GM19035 (cell line): ENCODE data around the gene WDR5.

Experiments used
- ATAC-seq: cut with Tn5 transposase; IDR thresholded peaks from one replicate; pipeline ENCODE4 v1.9.1; 2021; ENCODE audit not compliant: unreplicated experiment

WDR5 gene

GRCh38 chr9:134157378-134157885 lies 21.6 kb downstream of the WDR5 start:
- ATAC-seq: no peak

GRCh38 chr9:134158242-134158641 lies 22.4 kb downstream of the WDR5 start:
- no peak for ATAC-seq

GRCh38 chr9:134158753-134159392 lies 23.0 kb downstream of the WDR5 start:
- ATAC-seq: no peak

- no peak for ATAC-seq
These were observed 23.8 kb downstream of the WDR5 start for GRCh38 chr9:134159566-134160245.

- ATAC-seq: no peak
These were observed 25.8 kb downstream of the WDR5 start for GRCh38 chr9:134161647-134162046.

GRCh38 chr9:134162212-134162775 lies 26.4 kb downstream of the WDR5 start:
- ATAC-seq: no peak

- no peak for ATAC-seq
These were observed 27.1 kb downstream of the WDR5 start for GRCh38 chr9:134162926-134163370.

- no peak for ATAC-seq
These were observed 27.7 kb downstream of the WDR5 start for GRCh38 chr9:134163371-134164196.

- no peak for ATAC-seq
These were observed 29.0 kb downstream of the WDR5 start for GRCh38 chr9:134164879-134165278.

GRCh38 chr9:134165357-134166315 lies 29.8 kb downstream of the WDR5 start:
- ATAC-seq: no peak

GRCh38 chr9:134166374-134166773 lies 30.5 kb downstream of the WDR5 start:
- no peak for ATAC-seq

- no peak for ATAC-seq
These were observed 31.6 kb downstream of the WDR5 start for GRCh38 chr9:134167530-134167931.

- no peak for ATAC-seq
These were observed 33.1 kb downstream of the WDR5 start for GRCh38 chr9:134168757-134169550.

- no peak for ATAC-seq
These were observed 34.0 kb downstream of the WDR5 start for GRCh38 chr9:134169724-134170401.

- ATAC-seq: no peak
These were observed 34.8 kb downstream of the WDR5 start for GRCh38 chr9:134170532-134171315.

GRCh38 chr9:134171316-134172197 lies 35.7 kb downstream of the WDR5 start:
- no peak for ATAC-seq
